H9 (cell line): ENCODE results near the gene LAX1. TPM values are rescaled to one million over a fixed set of nuclear protein-coding genes. Genes with fewer than 3 reads are reported as not detected.
A peak's percentile ranks its signal among the peaks of the same experiment; 100 is the strongest.

Experiments
- DNase-seq: peaks from one replicate; pipeline ENCODE4 v3.0.0-alpha.2; 2017
- H2AFZ ChIP-seq: one replicate; pipeline ENCODE4 v1.6.1; 2013; ENCODE audit warnings: mild to moderate bottlenecking, low read length, control low read depth, moderate library complexity
- H2AK5ac ChIP-seq: 2 replicates; pipeline ENCODE4 v1.6.1; 2013; ENCODE audit warnings: low read length, control low read depth, mixed read lengths; ENCODE audit not compliant: insufficient read length
- H2BK120ac ChIP-seq: one replicate; pipeline ENCODE4 v1.6.1; 2013; ENCODE audit warnings: low read depth, mild to moderate bottlenecking, low read length, control low read depth, inconsistent platforms; ENCODE audit not compliant: poor library complexity, severe bottlenecking
- H2BK12ac ChIP-seq: 2 replicates; pipeline ENCODE4 v1.6.1; 2013; ENCODE audit warnings: low read length, control low read depth, mixed read lengths, low read depth; ENCODE audit not compliant: insufficient read length
- H2BK15ac ChIP-seq: 2 replicates; pipeline ENCODE4 v1.6.1; 2013; ENCODE audit warnings: low read depth, low read length, control low read depth
- H2BK20ac ChIP-seq: one replicate; pipeline ENCODE4 v1.6.1; 2013; ENCODE audit warnings: low read depth, mild to moderate bottlenecking, low read length, control low read depth, inconsistent platforms; ENCODE audit not compliant: poor library complexity, severe bottlenecking
- H2BK5ac ChIP-seq: 2 replicates; pipeline ENCODE4 v1.6.1; 2013; ENCODE audit warnings: low read length, control low read depth, mixed read lengths; ENCODE audit not compliant: insufficient read length
- H3K14ac ChIP-seq: 2 replicates; pipeline ENCODE4 v1.6.1; 2013; ENCODE audit warnings: low read length, control low read depth; ENCODE audit not compliant: insufficient read depth
- H3K18ac ChIP-seq: 2 replicates; pipeline ENCODE4 v1.6.1; 2013; ENCODE audit warnings: low read depth, mild to moderate bottlenecking, mixed read lengths, low read length, control low read depth; ENCODE audit not compliant: insufficient read length
- H3K23ac ChIP-seq: 2 replicates; pipeline ENCODE4 v1.6.1; 2013; ENCODE audit warnings: low read length, control low read depth, mixed read lengths, low read depth; ENCODE audit not compliant: insufficient read length
- H3K23me2 ChIP-seq: 2 replicates; pipeline ENCODE4 v1.6.1; 2013; ENCODE audit warnings: low read depth, mild to moderate bottlenecking, mixed read lengths, low read length, control low read depth; ENCODE audit not compliant: insufficient read length, poor library complexity, severe bottlenecking
- H3K27ac ChIP-seq: 2 replicates; pipeline ENCODE4 v1.5.1; 2013; ENCODE audit warnings: low read length, control low read depth, mixed read lengths, low read depth; ENCODE audit not compliant: insufficient read length
- H3K27me3 ChIP-seq: 2 replicates; pipeline ENCODE4 v1.6.1; 2013; ENCODE audit warnings: low read length, control low read depth, inconsistent platforms; ENCODE audit not compliant: insufficient read depth
- H3K4ac ChIP-seq: 2 replicates; pipeline ENCODE4 v1.6.1; 2013; ENCODE audit warnings: low read depth, mild to moderate bottlenecking, control low read depth, inconsistent platforms, low read length, moderate library complexity
- H3K4me1 ChIP-seq: 2 replicates; pipeline ENCODE4 v1.6.1; 2013; ENCODE audit warnings: low read length, control low read depth, inconsistent platforms; ENCODE audit not compliant: insufficient read depth
- H3K4me2 ChIP-seq: 2 replicates; pipeline ENCODE4 v1.6.1; 2013; ENCODE audit warnings: low read length, control low read depth, mixed read lengths; ENCODE audit not compliant: insufficient read length, insufficient read depth
- H3K56ac ChIP-seq: 2 replicates; pipeline ENCODE4 v1.6.1; 2013; ENCODE audit warnings: low read depth, mild to moderate bottlenecking, mixed read lengths, low read length, control low read depth; ENCODE audit not compliant: insufficient read length
- H3K79me1 ChIP-seq: 2 replicates; pipeline ENCODE4 v1.6.1; 2013; ENCODE audit warnings: low read depth, mild to moderate bottlenecking, moderate library complexity, low read length, control low read depth, inconsistent platforms; ENCODE audit not compliant: insufficient read depth, poor library complexity, severe bottlenecking
- H3K79me2 ChIP-seq: 2 replicates; pipeline ENCODE4 v1.6.1; 2013; ENCODE audit warnings: low read length, control low read depth, inconsistent platforms; ENCODE audit not compliant: insufficient read depth
- H3K9ac ChIP-seq: 2 replicates; pipeline ENCODE4 v1.6.1; 2013; ENCODE audit warnings: low read length, control low read depth, mixed read lengths; ENCODE audit not compliant: insufficient read length; ENCODE audit errors: extremely low read depth
- H3K9me3 ChIP-seq: one replicate; pipeline ENCODE4 v1.6.1; 2013; ENCODE audit warnings: low read depth, low read length, inconsistent platforms; ENCODE audit not compliant: control insufficient read depth
- H3T11ph ChIP-seq: one replicate; pipeline ENCODE4 v1.6.1; 2013; ENCODE audit warnings: mild to moderate bottlenecking, low read length, control low read depth, inconsistent platforms
- H4K20me1 ChIP-seq: one replicate; pipeline ENCODE4 v1.6.1; 2013; ENCODE audit not compliant: control insufficient read depth, insufficient read length, insufficient read depth
- H4K5ac ChIP-seq: 2 replicates; pipeline ENCODE4 v1.6.1; 2013; ENCODE audit warnings: low read depth, mild to moderate bottlenecking, mixed read lengths, low read length, control low read depth; ENCODE audit not compliant: insufficient read length
- H4K8ac ChIP-seq: replicated peaks from 2 replicates; pipeline ENCODE4 v1.6.1; 2013; ENCODE audit warnings: low read length, control low read depth, mixed read lengths, low read depth; ENCODE audit not compliant: insufficient read length
- H4K91ac ChIP-seq: 2 replicates; pipeline ENCODE4 v1.6.1; 2013; ENCODE audit warnings: low read depth, mild to moderate bottlenecking, moderate library complexity, mixed read lengths, low read length, control low read depth; ENCODE audit not compliant: insufficient read length
- H3K27ac Mint-ChIP-seq, 3 experiments: 2 replicates in 2 of 3; 3 replicates in 1 of 3; pipeline ENCODE4 v1.8.0; 2020 to 2021; ENCODE audit warnings: mixed read lengths in 3 of 3, mild to moderate bottlenecking in 1 of 3, moderate library complexity in 1 of 3
- H3K27me3 Mint-ChIP-seq: 2 replicates; pipeline ENCODE4 v1.8.0; 2021; ENCODE audit warnings: low read depth, mild to moderate bottlenecking, moderate library complexity, mixed read lengths
- H3K36me3 Mint-ChIP-seq, 3 experiments: 2 replicates in 2 of 3; 3 replicates in 1 of 3; pipeline ENCODE4 v1.8.0; 2020 to 2021; ENCODE audit warnings: low read depth in 3 of 3, mixed read lengths in 3 of 3; ENCODE audit not compliant: insufficient read depth in 1 of 3
- H3K4me1 Mint-ChIP-seq, 2 experiments: 2 replicates each; pipeline ENCODE4 v1.8.0; 2020; ENCODE audit warnings: mixed read lengths in 2 of 2
- H3K4me3 Mint-ChIP-seq, 2 experiments: 2 replicates in 1 of 2; 3 replicates in 1 of 2; pipeline ENCODE4 v1.8.0; 2020 to 2021; ENCODE audit warnings: mild to moderate bottlenecking in 2 of 2, mixed read lengths in 2 of 2, moderate library complexity in 1 of 2
- H3K9me3 Mint-ChIP-seq, 2 experiments: 2 replicates in 1 of 2; 3 replicates in 1 of 2; pipeline ENCODE4 v1.8.0; 2020; ENCODE audit warnings: mild to moderate bottlenecking in 2 of 2, mixed read lengths in 2 of 2, moderate library complexity in 1 of 2
- WGBS: extraction: QIAGEN DNeasy Blood & Tissue Kit; methylation state at CpG from one replicate; pipeline ENCODE4 v1.1.7; 2013; ENCODE audit warnings: missing lambda C conversion rate, low lambda C conversion rate, mixed read lengths; ENCODE audit not compliant: insufficient read length; ENCODE audit errors: extremely low coverage; 5-methylcytosine and 5-hydroxymethylcytosine counted together
- total RNA-seq: library from RNA; stranded (reverse); gene quantifications from 2 replicates; pipeline ENCODE4 v1.2.1, GENCODE V29; 2021
- TF ChIP-seq, protein P1 (sequence below): fragments of 200-600 bp; sonication (generic); conservative IDR thresholded peaks from 3 replicates; pipeline ENCODE4 v1.8.0; 2021; ENCODE audit warnings: antibody characterized with exemption, mild to moderate bottlenecking

LAX1 gene
- total RNA-seq, 1 experiment from 2014 or later, result not detected

DNA sequence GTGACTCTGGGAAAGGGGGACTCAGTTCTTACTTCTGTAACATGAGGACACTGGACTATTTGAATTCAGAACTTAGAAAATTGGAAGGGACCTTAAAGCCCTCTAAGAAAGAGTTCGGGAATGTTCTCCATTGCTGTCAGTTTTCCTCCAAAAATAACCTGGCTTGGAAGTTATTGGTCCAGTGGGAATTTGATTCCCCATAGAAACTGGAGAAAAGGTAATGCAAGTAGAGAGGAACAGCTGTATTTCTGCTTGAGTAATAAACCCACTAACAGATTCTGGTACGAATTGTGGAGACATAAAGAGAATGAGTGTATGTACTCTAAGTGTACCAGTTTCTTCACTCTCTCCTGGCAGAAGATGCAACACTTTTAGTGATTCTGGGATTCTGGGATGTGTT is 32.2 kb downstream of the LAX1 start:
- H4K5ac ChIP-seq, result no peak overlapping the region
- H3K4ac ChIP-seq, result no peak overlapping the region
- no peaks in the 10 kb centered on the region for H4K20me1 ChIP-seq
- H3K56ac ChIP-seq, result no peak overlapping the region
- no peak for DNase-seq
- no peak overlapping the region for H3K14ac ChIP-seq
- H2BK12ac ChIP-seq, result no peak overlapping the region
- no peak overlapping the region for H3T11ph ChIP-seq
- no CpG with 5 or more reads among the region's 2 CpGs for WGBS
- H3K4me1 ChIP-seq, result no peaks in the 10 kb centered on the region
- Mint-ChIP-seq H3K4me3 (peak overlapping the region; percentile 86 to 95), H3K4me1 (peaks cover 29 to 41% of the 10 kb centered on the region in 2 experiments), H3K36me3 (peaks cover 36 to 44% (median 40%) of the 10 kb centered on the region in 3 experiments), H3K27ac (peak overlapping the region in 1 of 3 experiments; percentile 98; a peak in 1 of 7 replicates), H3K9me3 (peaks cover 13 to 27% of the 10 kb centered on the region in 2 experiments; a peak in 4 of 5 replicates), H3K27me3 (no peaks in the 10 kb centered on the region)
- H3K79me2 ChIP-seq, result peaks cover 37% of the 10 kb centered on the region
- H2BK5ac ChIP-seq, result no peak overlapping the region
- no peaks in the 10 kb centered on the region for H3K79me1 ChIP-seq
- H2AK5ac ChIP-seq, result no peak overlapping the region
- no peak overlapping the region for H4K8ac ChIP-seq
- TF ChIP-seq, protein P1, sequence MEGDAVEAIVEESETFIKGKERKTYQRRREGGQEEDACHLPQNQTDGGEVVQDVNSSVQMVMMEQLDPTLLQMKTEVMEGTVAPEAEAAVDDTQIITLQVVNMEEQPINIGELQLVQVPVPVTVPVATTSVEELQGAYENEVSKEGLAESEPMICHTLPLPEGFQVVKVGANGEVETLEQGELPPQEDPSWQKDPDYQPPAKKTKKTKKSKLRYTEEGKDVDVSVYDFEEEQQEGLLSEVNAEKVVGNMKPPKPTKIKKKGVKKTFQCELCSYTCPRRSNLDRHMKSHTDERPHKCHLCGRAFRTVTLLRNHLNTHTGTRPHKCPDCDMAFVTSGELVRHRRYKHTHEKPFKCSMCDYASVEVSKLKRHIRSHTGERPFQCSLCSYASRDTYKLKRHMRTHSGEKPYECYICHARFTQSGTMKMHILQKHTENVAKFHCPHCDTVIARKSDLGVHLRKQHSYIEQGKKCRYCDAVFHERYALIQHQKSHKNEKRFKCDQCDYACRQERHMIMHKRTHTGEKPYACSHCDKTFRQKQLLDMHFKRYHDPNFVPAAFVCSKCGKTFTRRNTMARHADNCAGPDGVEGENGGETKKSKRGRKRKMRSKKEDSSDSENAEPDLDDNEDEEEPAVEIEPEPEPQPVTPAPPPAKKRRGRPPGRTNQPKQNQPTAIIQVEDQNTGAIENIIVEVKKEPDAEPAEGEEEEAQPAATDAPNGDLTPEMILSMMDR, result no peak
- no peak overlapping the region for H3K27ac ChIP-seq
- H2BK15ac ChIP-seq, result no peak overlapping the region
- H3K9me3 ChIP-seq, result no peaks in the 10 kb centered on the region
- H2BK20ac ChIP-seq, result no peak overlapping the region
- no peak overlapping the region for H2AFZ ChIP-seq
- no peak overlapping the region for H3K18ac ChIP-seq
- H3K4me2 ChIP-seq, result peak overlapping the region; percentile 64
- H3K23ac ChIP-seq, result no peak overlapping the region
- H3K9ac ChIP-seq, result no peak overlapping the region
- H4K91ac ChIP-seq, result no peak overlapping the region
- H3K27me3 ChIP-seq, result no peaks in the 10 kb centered on the region
- H2BK120ac ChIP-seq, result no peak overlapping the region
- H3K23me2 ChIP-seq, result no peaks in the 10 kb centered on the region
